ENCODE results near the gene TEP1.
"Not testable (repeated sequence)": the region's sequence is repeated elsewhere in the genome, so short reads cannot be mapped to it uniquely, and the experiment has no call there.

The TEP1 gene

DNA sequence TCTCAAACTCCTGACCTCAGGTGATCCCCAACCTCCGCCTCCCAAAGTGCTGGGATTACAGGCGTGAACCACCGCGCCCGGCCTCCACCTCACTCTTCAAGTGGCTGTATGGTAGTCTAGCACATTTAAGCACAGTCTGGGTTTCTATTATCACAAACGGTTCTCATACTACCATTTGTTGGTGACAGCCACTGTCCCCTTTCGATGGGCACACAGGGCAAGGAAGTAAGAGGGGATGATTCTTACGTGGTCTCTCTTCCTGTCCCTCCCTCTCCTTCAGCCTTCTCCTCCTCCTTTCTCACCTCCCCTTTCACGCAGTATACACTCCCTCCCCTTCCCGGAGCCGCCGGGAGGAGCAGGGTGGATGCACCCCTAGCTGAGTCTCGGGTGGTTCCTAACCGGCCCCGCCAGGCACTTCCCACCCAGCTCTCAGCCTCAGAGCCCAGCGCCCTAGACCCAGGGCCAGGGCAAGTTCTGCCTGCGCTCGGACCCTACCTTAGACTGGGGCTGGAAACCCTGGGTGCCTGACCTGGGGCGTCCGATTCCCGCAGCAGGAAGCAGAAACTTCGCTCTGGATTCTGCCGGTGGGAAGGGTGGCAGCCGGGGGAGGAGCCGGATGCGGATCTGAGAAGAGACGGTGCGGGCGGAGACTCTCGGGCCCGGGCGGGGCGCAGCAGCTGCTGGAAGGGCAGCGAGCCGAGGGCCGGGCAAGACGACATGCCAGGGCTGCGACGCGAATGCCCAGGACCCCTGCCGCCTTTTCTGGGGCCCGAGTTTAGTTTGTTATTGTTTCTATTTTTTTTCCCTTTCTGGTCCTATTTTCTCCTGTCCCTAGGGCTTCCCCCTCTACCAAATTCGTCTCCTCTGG, at the start of gene TEP1:
TSS of gene TEP1 (minus strand) at position 626 of the 868 bp plus-strand sequence. CDS start 5,062 bp downstream, outside the sequence.
- peak; percentile 42 to 60 for DNase-seq (ENCODE audit: low read depth in 1 of 2, low spot score in 1 of 2)

- DNase-seq (ENCODE audit: low read depth in 1 of 2, low spot score in 1 of 2): peak; percentile 93 to 97
Measured at GRCh38 chr14:20461225-20462141, 48.2 kb upstream of the TEP1 start, which contains the start of gene PIP4P1. PIP4P1 (minus strand) TSS chr14:20461434; CDS start chr14:20461325, 109 bp downstream.

GRCh38 chr14:20460458-20461224, 47.3 kb upstream of the TEP1 start:
- DNase-seq (ENCODE audit: low read depth in 1 of 2, low spot score in 1 of 2): peak; percentile 27 to 31

GRCh38 chr14:20458031-20458789, 44.9 kb upstream of the TEP1 start:
- DNase-seq (ENCODE audit: low read depth in 1 of 2, low spot score in 1 of 2): no peak

DNA sequence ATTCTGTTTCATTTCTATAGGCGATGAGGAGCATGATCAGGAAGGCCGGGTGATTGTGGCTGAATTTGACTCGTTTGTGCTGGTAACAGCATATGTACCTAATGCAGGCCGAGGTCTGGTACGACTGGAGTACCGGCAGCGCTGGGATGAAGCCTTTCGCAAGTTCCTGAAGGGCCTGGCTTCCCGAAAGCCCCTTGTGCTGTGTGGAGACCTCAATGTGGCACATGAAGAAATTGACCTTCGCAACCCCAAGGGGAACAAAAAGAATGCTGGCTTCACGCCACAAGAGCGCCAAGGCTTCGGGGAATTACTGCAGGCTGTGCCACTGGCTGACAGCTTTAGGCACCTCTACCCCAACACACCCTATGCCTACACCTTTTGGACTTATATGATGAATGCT, 43.7 kb upstream of the TEP1 start:
- DNase-seq (ENCODE audit: low read depth in 1 of 2, low spot score in 1 of 2): no peak

DNA sequence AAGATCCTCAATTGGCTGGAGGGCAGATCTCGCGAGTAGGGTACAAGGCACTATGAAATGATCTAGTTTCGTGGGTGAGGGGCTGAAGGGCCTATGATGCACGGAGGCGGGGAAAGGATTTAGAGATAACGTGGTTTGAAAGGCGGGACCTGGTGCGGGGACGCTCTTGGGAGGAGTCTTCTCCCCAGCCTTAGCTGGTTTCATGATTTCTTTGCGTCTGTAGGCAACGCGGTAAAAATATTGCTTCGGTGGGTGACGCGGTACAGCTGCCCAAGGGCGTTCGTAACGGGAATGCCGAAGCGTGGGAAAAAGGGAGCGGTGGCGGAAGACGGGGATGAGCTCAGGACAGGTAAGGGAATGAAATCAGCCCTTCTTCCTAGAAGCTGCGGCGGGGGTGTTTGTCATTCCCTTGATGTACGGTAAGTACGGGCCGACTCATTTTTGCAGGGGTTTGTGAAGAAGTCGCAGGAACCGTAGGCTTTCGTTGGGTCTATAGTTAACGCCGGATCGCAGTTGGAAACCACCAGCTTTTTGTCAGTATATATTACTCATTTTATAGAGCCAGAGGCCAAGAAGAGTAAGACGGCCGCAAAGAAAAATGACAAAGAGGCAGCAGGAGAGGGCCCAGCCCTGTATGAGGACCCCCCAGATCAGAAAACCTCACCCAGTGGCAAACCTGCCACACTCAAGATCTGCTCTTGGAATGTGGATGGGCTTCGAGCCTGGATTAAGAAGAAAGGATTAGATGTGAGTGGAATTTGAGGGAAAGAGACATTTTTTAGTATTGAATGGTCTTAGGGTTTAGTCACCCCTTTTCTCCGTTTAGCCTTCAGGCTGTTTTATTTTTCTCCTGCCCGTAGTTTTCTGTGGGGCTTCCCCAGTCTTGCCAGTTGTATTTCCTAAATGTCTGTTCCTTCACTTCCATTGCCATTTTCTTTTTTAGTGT, 42.3 kb upstream of the TEP1 start:
- no peak for DNase-seq (ENCODE audit: low read depth in 1 of 2, low spot score in 1 of 2)

- peak; percentile 89 to 94 for DNase-seq (ENCODE audit: low read depth in 1 of 2, low spot score in 1 of 2)
Measured at GRCh38 chr14:20454516-20455354, 41.4 kb upstream of the TEP1 start, which contains the start of the genes APEX1 and OSGEP. APEX1 (plus strand) TSS chr14:20455226; CDS start chr14:20455646, 420 bp downstream. OSGEP (minus strand) TSS chr14:20454812; CDS start chr14:20454683, 129 bp downstream.

DNA sequence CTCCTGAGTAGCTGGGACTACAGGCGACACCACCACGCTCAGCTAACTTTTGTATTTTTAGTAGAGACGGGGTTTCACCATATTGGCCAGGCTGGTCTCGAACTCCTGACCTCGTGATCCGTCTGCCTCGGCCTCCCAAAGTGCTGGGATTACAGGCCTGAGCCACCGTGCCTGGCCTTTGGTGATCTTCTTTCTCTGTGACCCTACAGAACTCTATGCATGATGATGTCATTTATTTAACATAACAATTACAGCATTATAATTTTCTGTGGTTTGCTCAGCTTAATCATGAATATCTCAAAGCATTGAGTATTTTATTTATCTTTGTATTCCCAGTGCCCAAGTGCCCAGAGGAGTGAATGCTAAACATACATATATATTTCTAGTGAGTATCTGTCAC, 39.5 kb upstream of the TEP1 start:
- DNase-seq (ENCODE audit: low read depth in 1 of 2, low spot score in 1 of 2): not testable (repeated sequence)

- DNase-seq (ENCODE audit: low read depth in 1 of 2, low spot score in 1 of 2): no peak
Measured at GRCh38 chr14:20446889-20447288, 33.6 kb upstream of the TEP1 start.

DNA sequence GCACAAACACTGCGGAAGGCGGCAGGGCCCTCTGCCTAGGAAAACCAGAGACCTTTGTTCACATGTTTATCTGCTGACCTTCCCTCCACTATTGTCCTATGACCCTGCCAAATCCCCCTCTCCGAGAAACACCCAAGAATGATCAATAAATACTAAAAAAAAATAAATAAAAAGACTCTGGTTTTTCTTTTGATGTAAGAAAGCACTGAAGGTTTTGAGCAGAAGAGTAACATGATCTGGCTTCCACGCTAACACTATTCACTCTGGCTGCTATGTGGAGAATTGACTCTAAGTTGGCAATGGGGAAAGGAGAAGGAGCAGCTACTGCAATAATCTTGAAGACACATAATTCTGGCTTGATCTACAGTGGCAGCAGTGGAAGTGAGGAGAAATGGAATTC, 30.3 kb upstream of the TEP1 start:
- not testable (repeated sequence) for DNase-seq (ENCODE audit: low read depth in 1 of 2, low spot score in 1 of 2)

DNA sequence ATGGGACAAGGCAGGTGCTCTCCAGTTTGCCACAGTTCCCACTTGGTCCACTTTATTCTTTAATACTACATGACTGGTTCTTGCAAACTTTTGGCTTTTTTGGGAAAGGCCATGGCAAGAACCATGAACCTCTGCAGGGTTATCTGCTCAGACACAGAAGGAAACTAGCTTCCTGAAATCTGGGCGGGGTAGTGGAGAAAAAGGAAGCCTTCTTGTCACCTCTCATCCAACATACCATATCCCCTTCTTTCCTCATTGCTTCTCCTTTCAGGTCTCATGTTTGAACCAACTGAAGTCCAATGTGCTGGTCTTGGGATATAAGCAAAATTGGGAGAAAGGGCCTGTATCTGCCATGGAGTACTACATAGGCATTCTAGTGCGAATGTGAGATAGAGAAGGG, 28.2 kb upstream of the TEP1 start:
- no peak for DNase-seq (ENCODE audit: low read depth in 1 of 2, low spot score in 1 of 2)

DNA sequence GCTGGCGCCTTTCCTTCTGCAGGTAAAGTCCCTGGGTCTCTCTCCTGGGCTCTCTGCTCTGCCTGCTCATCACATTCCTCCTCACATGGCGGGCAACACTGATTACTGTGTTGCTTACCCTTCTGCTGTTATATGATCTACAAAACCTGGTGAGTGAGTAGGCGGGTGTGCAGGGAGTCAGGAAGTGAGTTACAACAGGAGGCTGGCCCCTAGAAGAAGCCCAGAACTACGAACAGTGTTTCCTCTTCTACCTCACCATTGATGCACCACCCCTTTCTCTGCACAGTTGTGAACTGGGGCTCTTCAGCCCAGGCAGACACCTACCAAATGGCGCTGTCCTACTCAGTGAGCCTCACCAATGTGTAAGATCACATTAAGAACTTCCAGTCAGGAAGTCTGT, 27.6 kb upstream of the TEP1 start:
- no peak for DNase-seq (ENCODE audit: low read depth in 1 of 2, low spot score in 1 of 2)

DNA sequence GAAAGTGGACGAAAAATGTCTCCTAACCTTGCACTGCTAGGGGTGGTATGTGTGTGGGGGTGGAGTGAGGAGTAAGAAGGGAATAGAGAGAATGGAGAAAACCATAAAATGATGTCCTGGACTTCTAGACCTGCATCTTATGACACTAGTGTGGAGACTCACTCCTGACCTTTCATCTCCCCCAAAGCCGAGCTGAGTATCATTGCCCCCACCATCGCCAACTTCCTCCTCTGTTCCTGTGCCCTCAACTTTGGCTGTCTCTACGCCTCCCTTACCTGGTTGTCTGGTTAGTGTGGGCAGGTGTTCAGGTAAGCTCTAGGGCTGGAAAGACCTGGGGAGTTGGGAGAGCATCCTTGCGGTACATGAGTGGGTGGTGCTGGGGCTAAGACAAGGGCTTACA, 27.2 kb upstream of the TEP1 start:
- DNase-seq (ENCODE audit: low read depth in 1 of 2, low spot score in 1 of 2): no peak

GRCh38 chr14:20438664-20439063, 25.4 kb upstream of the TEP1 start:
- DNase-seq (ENCODE audit: low read depth in 1 of 2, low spot score in 1 of 2): no peak

- DNase-seq (ENCODE audit: low read depth in 1 of 2, low spot score in 1 of 2): no peak
Measured at GRCh38 chr14:20436363-20436755, 23.1 kb upstream of the TEP1 start.

GRCh38 chr14:20435582-20436362, 22.5 kb upstream of the TEP1 start, which contains the start of gene KLHL33:
KLHL33 (minus strand) TSS chr14:20436166; CDS start chr14:20435811, 355 bp downstream.
- no peak for DNase-seq (ENCODE audit: low read depth in 1 of 2, low spot score in 1 of 2)

Measured in stimulated activated CD4-positive, alpha-beta T cell treated with anti-CD3 and anti-CD28 coated beads, Interleukin-15, amount 100 ng/mL, for 1 hour (primary cell).